CD14-positive monocyte (primary cell): ENCODE measurements around the gene EIF5AL1. TPM values are rescaled to one million over a fixed set of nuclear protein-coding genes. Genes with fewer than 3 reads are reported as not detected.

Experiments
- DNase-seq, 3 donors: peaks; one replicate each; pipeline ENCODE4 v3.0.0-alpha.2; 2011 to 2022
- H2AFZ ChIP-seq: 2 replicates; pipeline ENCODE4 v1.6.0; 2012; ENCODE audit warnings: mild to moderate bottlenecking, low read depth, low read length, inconsistent platforms; ENCODE audit not compliant: insufficient read depth, poor library complexity, severe bottlenecking
- H3K27ac ChIP-seq, 2 donors: 1 replicate in 1 of 2; 2 replicates in 1 of 2; pipeline ENCODE4 v1.5.1; 2012 to 2013; ENCODE audit warnings: low read length in 2 of 2, control low read depth in 1 of 2, inconsistent platforms in 1 of 2, low read depth in 1 of 2, mild to moderate bottlenecking in 1 of 2
- H3K27me3 ChIP-seq, 2 donors: one replicate each; pipeline versions ENCODE4 v1.6.0 to v1.6.1; 2011 to 2013; ENCODE audit warnings: low read length in 2 of 2; ENCODE audit not compliant: control insufficient read depth in 2 of 2, insufficient read depth in 2 of 2
- H3K36me3 ChIP-seq, 2 donors: replicated peaks in 1 of 2; 1 replicate in 1 of 2; 2 replicates in 1 of 2; pipeline versions ENCODE4 v1.5.1 to v1.6.1; 2012 to 2013; ENCODE audit warnings: low read length in 2 of 2, control low read depth in 1 of 2, inconsistent platforms in 1 of 2, mild to moderate bottlenecking in 1 of 2; ENCODE audit not compliant: insufficient read depth in 2 of 2, control insufficient read depth in 1 of 2
- H3K4me1 ChIP-seq, 2 donors: 1 replicate in 1 of 2; 2 replicates in 1 of 2; pipeline versions ENCODE4 v1.5.1 to v1.6.1; 2012 to 2013; ENCODE audit warnings: low read length in 2 of 2, control low read depth in 1 of 2, inconsistent platforms in 1 of 2, mild to moderate bottlenecking in 1 of 2, moderate library complexity in 1 of 2; ENCODE audit not compliant: insufficient read depth in 2 of 2, control insufficient read depth in 1 of 2
- H3K4me2 ChIP-seq: replicated peaks from 2 replicates; pipeline ENCODE3; 2012; ENCODE audit warnings: low read length, moderate library complexity, mild to moderate bottlenecking; ENCODE audit not compliant: poor library complexity, severe bottlenecking; ENCODE audit errors: extremely low read depth
- H3K4me3 ChIP-seq, 3 experiments: fragments of 200-600 bp in 1 of 3; sonication (generic) in 1 of 3; replicated peaks in 1 of 3; 1 replicate in 2 of 3; 2 replicates in 1 of 3; pipeline ENCODE4 v1.5.1; 2011 to 2013; ENCODE audit warnings: low read length in 3 of 3, mild to moderate bottlenecking in 3 of 3, control low read depth in 2 of 3, low read depth in 2 of 3, inconsistent platforms in 1 of 3, moderate library complexity in 1 of 3
- H3K79me2 ChIP-seq: 2 replicates; pipeline ENCODE4 v1.6.0; 2012; ENCODE audit warnings: mild to moderate bottlenecking, control low read depth, inconsistent platforms, low read length, moderate library complexity; ENCODE audit not compliant: insufficient read depth
- H3K9ac ChIP-seq: 2 replicates; pipeline ENCODE4 v1.6.0; 2017; ENCODE audit warnings: low read length, mild to moderate bottlenecking; ENCODE audit not compliant: insufficient read depth, poor library complexity, severe bottlenecking
- H3K9me3 ChIP-seq, 2 donors: replicated peaks in 1 of 2; 1 replicate in 1 of 2; 2 replicates in 1 of 2; pipeline versions ENCODE4 v1.5.1 to v1.6.1; 2012 to 2013; ENCODE audit warnings: low read length in 2 of 2, control low read depth in 1 of 2; ENCODE audit not compliant: control insufficient read depth in 1 of 2, insufficient read depth in 1 of 2
- H4K20me1 ChIP-seq: 2 replicates; pipeline ENCODE4 v1.6.0; 2012; ENCODE audit warnings: mild to moderate bottlenecking, low read length, control low read depth, moderate library complexity; ENCODE audit not compliant: insufficient read depth
- H3K27ac Mint-ChIP-seq, 7 donors: one replicate each; pipeline ENCODE4 v1.8.0; 2020; ENCODE audit warnings: mild to moderate bottlenecking in 7 of 7, mixed read lengths in 7 of 7, moderate library complexity in 6 of 7, inconsistent platforms in 2 of 7
- H3K27me3 Mint-ChIP-seq, 3 donors: one replicate each; pipeline ENCODE4 v1.8.0; 2021 to 2022; ENCODE audit warnings: low read depth in 3 of 3, mild to moderate bottlenecking in 3 of 3, mixed read lengths in 3 of 3, moderate library complexity in 3 of 3, inconsistent platforms in 1 of 3
- H3K36me3 Mint-ChIP-seq, 2 donors: one replicate each; pipeline ENCODE4 v1.8.0; 2020; ENCODE audit warnings: mixed read lengths in 2 of 2, inconsistent platforms in 1 of 2, mild to moderate bottlenecking in 1 of 2
- H3K4me1 Mint-ChIP-seq: one replicate; pipeline ENCODE4 v1.8.0; 2020; ENCODE audit warnings: mild to moderate bottlenecking, mixed read lengths
- H3K4me3 Mint-ChIP-seq, 2 donors: one replicate each; pipeline ENCODE4 v1.8.0; 2020; ENCODE audit warnings: mild to moderate bottlenecking in 2 of 2, mixed read lengths in 2 of 2, moderate library complexity in 1 of 2
- H3K9me3 Mint-ChIP-seq, 7 donors: one replicate each; pipeline ENCODE4 v1.8.0; 2020 to 2022; ENCODE audit warnings: mixed read lengths in 7 of 7, mild to moderate bottlenecking in 6 of 7, moderate library complexity in 6 of 7, inconsistent platforms in 2 of 7
- CTCF ChIP-seq: fragments of 200-600 bp; IDR thresholded peaks from one replicate; pipeline ENCODE4 v1.8.0; 2022; ENCODE audit warnings: antibody characterized with exemption, mild to moderate bottlenecking
- WGBS: methylation state at CpG from one replicate; pipeline ENCODE4 v1.1.5; 2013; ENCODE audit warnings: missing lambda C conversion rate; ENCODE audit not compliant: insufficient coverage; 5-methylcytosine and 5-hydroxymethylcytosine counted together
- intact Hi-C, 2 donors: fragments of 100-400 bp; cut with micrococcal nuclease; formaldehyde crosslinking; loops; one replicate each; pipeline versions ENCODE4 v1.15.0 to v1.15.1; 2023
- polyA plus RNA-seq, 3 donors: library from polyadenylated mRNA; depleted of rRNA in 1 of 3; unstranded in 2 of 3; stranded (reverse) in 1 of 3; fragments of 300-500 nt in 2 of 3; fragments of >200 nt in 1 of 3; fragmentation: Illumina TruSeq in 2 of 3; gene quantifications; 1 replicate in 2 of 3; 2 replicates in 1 of 3; pipeline ENCODE4 v1.2.3, GENCODE V29; 2012 to 2021
- small RNA-seq: library from RNA; depleted of rRNA; stranded (forward); fragments of <200 nt; gene quantifications from one replicate; pipeline ENCODE3, GENCODE V24; 2012; ENCODE audit warnings: low read depth; ENCODE audit not compliant: insufficient read length

Gene EIF5AL1
- polyA plus RNA-seq, 3 donors: 0.16 to 1.7 (median 0.17) TPM

- Histone ChIP-seq H2AFZ (no peak overlapping the region), H3K9me3 (no peaks in the 10 kb centered on the region), H3K27ac (no peak overlapping the region), H3K36me3 (no peaks in the 10 kb centered on the region), H3K79me2 (no peaks in the 10 kb centered on the region), H3K9ac (no peak overlapping the region), H4K20me1 (no peaks in the 10 kb centered on the region), H3K4me2 (no peak overlapping the region), H3K4me1 (peaks cover 5 to 6% of the 10 kb centered on the region in 2 donors), H3K27me3 (no peaks in the 10 kb centered on the region), H3K4me3 (no peak overlapping the region)
- no peak for TF ChIP-seq CTCF
- Mint-ChIP-seq H3K4me3 (no peak overlapping the region), H3K9me3 (no peaks in the 10 kb centered on the region), H3K4me1 (peaks cover 16% of the 10 kb centered on the region), H3K27ac (no peak overlapping the region), H3K27me3 (peaks cover 4 to 12% (median 4%) of the 10 kb centered on the region in 3 donors), H3K36me3 (no peaks in the 10 kb centered on the region)
- intact Hi-C loops: no loop called here
- no peak for DNase-seq
- no CpG with 5 or more reads among the region's 4 CpGs for WGBS
Observed at GRCh38 chr10:79563426-79563825, 51.1 kb downstream of the EIF5AL1 start.

Small RNA genes within 50 kb of the gene (small RNA-seq; reads per million reads assigned to genes)
- gene BX248123.2: not detected
- gene RPS12P18: not detected

Other genes with a start within 250 kb of the EIF5AL1 start
- gene PPIF, start 165.1 kb upstream of the EIF5AL1 start, polyA plus RNA-seq: 1,000 to 10,000 TPM in 1 of 3 donors, 10 to 100 TPM in 2; 36.6 to 1,064 (median 52.3) TPM
- 1 to 10 TPM; 3.9 to 5.0 (median 4.0) TPM for gene ZCCHC24, start 66.9 kb upstream of the EIF5AL1 start, polyA plus RNA-seq
- not detected for gene SFTPA2, start 47.9 kb downstream of the EIF5AL1 start, polyA plus RNA-seq
- not detected for gene SFTPA1, start 98.4 kb downstream of the EIF5AL1 start, polyA plus RNA-seq
- under 1 TPM in 1 of 3 donors, not detected in 2; 0.53 TPM for gene NUTM2B, start 190.7 kb downstream of the EIF5AL1 start, polyA plus RNA-seq